H54 (cell line): Measurements from ENCODE around the gene ACTL8.

Source experiments
- DNase-seq: peaks from one replicate; pipeline ENCODE4 v3.0.0; 2011; ENCODE audit warnings: low spot score, mixed read lengths; ENCODE audit not compliant: insufficient read length
- FAIRE-seq: peaks from 3 replicates; lab custom pipeline; 2011; peaks lifted over from hg19 to GRCh38; lab: Jason Lieb, UNC
- POLR2A ChIP-seq: IDR thresholded peaks from 2 replicates; pipeline ENCODE4 v1.6.1; 2011; ENCODE audit warnings: low read depth, mild to moderate bottlenecking, low read length

ACTL8 gene

DNA sequence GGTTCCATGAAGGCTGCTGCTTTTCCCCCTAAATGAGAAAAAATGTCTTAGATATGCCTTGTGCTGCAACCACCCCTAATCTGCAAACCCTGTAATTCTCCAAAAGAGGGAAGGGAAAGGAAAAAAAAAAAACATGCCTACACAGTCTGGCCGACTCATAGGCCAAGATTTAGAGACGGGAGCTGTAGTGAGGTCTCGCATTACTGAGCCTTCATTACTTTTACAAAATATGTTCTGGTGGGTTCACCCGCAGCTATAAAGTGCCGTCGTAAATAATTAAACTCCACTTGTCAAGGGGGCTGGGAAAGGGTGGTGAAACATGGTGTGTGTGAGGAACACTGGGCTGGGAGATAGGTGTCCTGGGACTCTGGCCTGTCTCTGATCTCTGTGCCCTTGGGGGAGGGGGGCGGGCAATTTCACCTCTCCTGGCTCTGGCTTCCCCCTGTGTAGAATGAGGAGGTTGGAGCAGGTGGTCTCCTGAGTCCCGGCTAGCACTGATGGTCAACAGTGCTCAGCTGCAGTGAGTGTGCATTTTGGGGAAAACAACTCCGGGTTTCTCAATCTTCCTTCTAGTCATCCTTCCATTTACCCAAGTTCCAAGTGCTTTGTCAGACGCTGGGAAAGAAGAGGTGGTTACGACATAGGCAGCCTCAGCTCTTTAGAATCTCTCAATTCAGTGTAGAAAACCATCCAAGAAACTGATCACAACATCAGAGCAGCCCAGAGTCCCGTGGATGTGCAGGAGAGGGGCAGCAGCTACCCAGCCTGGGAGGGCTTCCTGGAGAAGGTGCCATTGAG, 82.3 kb downstream of the ACTL8 start:
- FAIRE-seq = no peak
- no peak for TF ChIP-seq POLR2A
- DNase-seq = no peak

DNA sequence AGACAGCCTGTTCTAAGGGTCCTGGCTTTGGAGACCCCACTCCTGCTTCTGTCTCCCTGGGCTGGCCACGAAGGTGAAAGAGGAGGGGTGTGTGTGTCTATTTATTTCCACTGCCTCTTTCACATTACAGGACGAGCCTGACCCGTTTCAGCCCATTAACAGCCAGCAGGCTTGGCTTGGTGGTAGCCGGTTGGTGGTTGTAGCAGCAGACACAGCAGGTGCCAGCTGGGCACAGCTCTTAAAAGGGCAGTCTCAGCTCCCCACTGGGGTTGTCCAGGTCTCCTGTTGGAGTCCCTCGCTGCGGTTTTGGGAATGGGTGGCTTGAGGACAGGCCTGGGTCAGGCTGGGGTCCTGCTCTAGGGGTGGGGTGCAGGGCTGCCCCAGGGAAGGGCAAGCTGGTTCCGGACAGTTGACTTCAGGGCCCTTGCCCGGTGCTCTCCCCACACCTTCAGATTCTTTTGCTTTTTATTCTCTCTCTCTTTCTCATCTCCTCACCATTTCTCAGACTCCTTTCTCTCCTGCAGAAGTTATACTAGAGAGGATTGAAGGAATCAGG, 84.6 kb downstream of the ACTL8 start:
- DNase-seq (no peak), FAIRE-seq (no peak)

DNA sequence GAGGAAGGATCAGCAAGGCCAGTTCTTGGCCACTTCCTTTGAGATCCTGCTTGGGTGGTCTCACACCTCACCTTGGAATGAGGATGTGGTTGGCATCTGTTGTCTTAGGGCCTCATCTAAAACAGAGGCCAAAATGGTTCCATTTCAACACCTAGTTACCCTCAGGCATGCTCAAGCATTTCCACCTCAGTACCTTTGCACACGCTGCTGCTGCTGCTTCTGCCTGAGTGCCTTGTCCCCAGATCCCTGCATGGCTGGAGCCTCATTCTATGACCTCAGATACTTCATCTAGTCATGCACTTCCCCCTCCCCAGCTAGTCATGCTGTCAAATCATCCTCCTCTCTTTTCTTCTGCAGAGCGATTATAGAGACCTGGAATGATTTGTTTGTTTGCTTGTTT, 86.8 kb downstream of the ACTL8 start:
- FAIRE-seq (no peak), DNase-seq (no peak)
- no peak for TF ChIP-seq POLR2A

More for the DNA sequence above, 84.6 kb downstream of the ACTL8 start:
- no peak for TF ChIP-seq POLR2A

- DNase-seq (no peak), FAIRE-seq (no peak)
- no peak for TF ChIP-seq POLR2A
Observed at GRCh38 chr1:17842686-17843085, 87.6 kb downstream of the ACTL8 start.

DNA sequence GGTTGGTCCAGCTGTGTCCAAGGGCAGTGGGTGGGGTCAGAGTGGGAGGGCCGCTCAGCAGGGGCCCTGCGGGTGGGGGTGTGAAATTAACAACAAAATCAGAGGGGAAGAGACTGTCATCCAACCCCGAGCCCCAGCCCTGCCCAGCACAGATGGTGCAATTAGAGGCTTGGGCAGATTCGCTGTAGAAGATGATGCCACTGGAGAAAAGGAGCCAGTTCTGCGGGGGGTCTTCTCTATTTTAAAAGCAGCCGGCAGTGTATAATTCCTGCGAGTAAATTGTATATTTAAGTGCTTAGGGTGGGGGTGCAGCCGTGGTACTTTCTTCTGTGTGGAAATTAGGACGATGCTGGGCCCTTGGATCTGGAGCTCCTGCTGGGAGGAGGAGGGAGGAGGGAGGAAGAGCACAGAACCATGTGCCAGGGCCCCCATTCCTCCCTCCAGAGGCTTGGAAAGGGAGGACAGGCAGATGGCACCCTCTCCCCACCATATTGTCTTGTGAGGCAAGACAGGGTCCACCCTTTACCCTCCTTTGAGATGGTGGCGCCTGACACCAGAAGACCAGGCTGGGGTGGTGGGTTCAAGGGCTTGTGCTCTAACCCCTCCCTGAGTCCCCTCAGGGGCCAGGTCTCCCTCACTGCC, 89.2 kb downstream of the ACTL8 start:
- FAIRE-seq (no peak), DNase-seq (no peak)
- no peak for TF ChIP-seq POLR2A

DNA sequence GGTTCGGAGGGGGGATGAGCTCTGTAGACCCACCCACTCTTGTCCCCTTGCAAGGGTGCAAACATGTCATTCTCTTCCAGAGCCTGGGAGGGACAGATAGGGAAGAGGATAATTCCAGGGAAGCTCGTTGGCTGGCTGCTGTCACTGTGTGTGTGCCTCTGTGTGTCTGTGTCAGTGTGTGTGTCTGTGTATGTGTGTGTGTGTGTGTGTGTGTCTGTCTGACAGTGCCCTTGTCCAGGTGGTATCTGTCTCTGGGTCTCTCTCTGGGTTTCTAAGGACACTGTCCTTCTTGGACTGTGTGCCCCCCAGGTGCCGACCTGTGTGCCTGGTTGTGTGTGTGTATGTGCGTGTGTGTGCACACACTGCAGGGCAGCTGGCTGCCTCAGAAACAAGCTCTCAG, 90.5 kb downstream of the ACTL8 start:
- no peak for DNase-seq

GRCh38 chr1:17846341-17846740, 91.2 kb downstream of the ACTL8 start:
- no peak for TF ChIP-seq POLR2A
- DNase-seq (no peak), FAIRE-seq (no peak)

More for the DNA sequence above, 90.5 kb downstream of the ACTL8 start:
- TF ChIP-seq POLR2A = no peak
- FAIRE-seq = no peak

GRCh38 chr1:17847111-17847510, 92.0 kb downstream of the ACTL8 start:
- TF ChIP-seq POLR2A = no peak
- DNase-seq (no peak), FAIRE-seq (no peak)

DNA sequence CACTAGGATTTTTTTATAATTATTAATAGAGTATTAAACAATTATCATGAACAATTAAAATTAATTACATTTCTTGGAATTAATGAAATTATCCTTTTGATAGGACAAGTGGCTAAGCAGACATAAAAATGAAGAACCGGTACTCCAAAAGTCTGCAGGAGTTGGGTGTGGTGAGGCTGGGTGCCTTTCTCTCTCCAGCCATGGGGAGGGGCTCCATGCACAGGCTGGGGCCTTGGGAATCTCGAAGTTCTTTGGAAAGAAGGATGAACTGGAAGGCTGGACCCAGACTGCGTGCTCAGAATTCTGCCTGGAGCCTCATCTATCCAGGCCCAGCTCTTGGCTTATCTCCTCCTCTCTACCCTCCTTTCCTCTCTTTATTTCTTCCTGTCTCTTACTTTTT, 94.1 kb downstream of the ACTL8 start:
- DNase-seq = no peak
- no peak for FAIRE-seq
- no peak for TF ChIP-seq POLR2A

DNA sequence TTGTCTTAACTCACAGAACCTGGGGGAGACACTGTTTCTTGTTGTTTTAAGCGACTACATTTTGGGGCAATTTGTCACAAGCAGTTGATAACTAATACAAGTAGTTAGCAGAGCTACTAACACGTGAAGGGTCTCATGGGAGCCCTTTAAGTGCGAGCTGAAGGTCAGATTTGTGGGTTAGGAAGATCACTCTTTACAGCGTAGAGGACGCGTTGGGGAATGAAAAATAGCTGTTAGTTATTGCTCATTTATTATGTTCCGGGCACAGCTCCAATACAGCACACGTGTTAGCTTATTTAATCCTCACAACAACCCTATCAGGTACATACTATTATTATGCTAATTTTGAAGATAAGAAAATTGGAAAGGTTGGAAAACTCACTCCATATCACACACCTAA, 95.9 kb downstream of the ACTL8 start:
- FAIRE-seq = no peak
- DNase-seq = no peak
- no peak for TF ChIP-seq POLR2A

- no peak for FAIRE-seq
- no peak for DNase-seq
- no peak for TF ChIP-seq POLR2A
Observed at GRCh38 chr1:17852383-17852782, 97.2 kb downstream of the ACTL8 start.

GRCh38 chr1:17853241-17853935, 98.3 kb downstream of the ACTL8 start:
- no peak for TF ChIP-seq POLR2A
- no peak for FAIRE-seq
- DNase-seq = no peak

- FAIRE-seq = no peak
- no peak for DNase-seq
- no peak for TF ChIP-seq POLR2A
Observed at GRCh38 chr1:17856496-17857108, 101.5 kb downstream of the ACTL8 start.
